ENCODE results near the gene ANKRD29. TPM values are rescaled to one million over a fixed set of nuclear protein-coding genes. Genes with fewer than 3 reads are reported as not detected.

The ANKRD29 gene
- total and polyA plus RNA-seq, 2 of the 4 experiments (the other 2 are of a cell fraction), result 0.18 to 0.31 TPM

DNA sequence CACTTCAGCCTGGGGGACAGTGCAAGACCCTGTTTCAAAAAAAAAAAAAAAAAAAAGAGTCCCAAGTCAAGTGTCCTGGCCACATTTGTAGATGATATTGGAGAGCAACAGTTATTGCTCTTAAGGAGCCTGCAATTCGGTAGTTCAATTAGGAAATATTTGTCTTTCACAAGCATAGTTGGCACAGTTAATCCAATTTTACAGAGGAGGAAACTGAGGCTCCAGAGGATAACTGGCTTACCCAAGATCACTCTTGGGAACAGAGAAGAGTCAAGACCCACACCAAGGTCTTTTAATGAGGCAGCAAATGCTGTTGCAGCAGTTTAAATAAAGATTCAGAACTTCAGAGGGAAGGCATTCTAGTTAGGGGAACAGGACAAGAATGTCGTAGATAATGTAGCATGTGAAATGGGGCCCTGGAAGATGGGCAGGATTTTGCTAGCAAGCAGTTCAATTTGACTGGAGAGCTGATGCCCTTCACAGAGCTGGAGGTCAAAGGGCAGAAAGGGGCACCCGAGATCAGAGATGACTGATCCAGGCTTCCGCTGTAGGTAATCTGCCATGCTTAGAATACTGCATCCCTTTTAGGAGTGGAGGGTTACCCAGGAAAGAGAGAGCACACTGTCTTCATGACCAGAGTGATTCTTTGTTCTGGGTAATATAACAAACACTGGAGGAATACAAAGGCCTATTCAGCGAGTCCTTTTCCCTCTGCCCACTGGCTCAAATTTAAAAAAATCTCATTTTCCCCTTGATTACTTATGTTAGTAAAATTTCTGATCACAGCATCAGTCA lies 79.4 kb downstream of the ANKRD29 start (continued):
- TF ChIP-seq CHD1 (IDR thresholded peaks at IDR 0.05; ENCODE audit: low read depth, low read length) (no peak), NFE2L2 (IDR thresholded peaks at IDR 0.05; ENCODE audit: low read depth, low read length) (no peak)

DNA sequence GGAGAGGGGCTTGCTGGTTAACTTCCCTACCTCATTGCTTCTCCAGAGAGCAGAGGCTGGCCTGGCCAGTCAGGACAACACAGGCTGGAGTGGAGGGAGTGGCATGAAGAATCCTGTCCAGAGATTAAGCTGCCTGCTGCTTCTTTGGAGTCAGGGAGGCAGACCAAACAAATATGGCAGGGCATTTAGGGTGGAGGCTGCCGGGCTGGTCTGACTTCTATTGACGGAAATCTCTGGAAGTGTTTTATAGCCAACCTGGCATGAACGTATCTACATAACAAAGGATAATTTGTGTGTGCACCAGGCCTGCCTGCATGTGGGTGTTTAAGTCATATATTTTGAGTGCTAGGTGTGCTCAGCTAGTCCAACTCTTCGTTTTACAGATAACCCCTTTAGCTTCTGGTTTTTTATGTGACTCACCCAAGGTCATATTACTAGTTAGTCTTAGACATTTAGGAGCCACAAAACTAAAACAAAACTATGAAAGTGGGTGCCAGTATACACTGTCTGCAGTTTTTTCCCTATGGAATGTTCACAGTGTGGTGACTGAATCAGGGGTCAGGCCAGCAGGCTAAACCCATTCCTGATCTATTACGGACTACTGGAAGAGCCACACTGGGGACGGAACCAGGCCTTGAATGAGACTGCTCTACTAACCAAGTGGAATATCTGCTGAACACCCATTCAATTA lies 81.9 kb downstream of the ANKRD29 start:
- in situ Hi-C loops (cut with MboI; ENCODE audit: low sequenced_read_pairs), result no loop called here
- Histone ChIP-seq H3K4me2 (ENCODE audit: low read depth, low read length) (peak overlapping the region; percentile 38; the same call in 1 of the 2 replicates), H3K56ac (ENCODE audit: extremely low read depth, insufficient read depth, low read length) (no peak overlapping the region), H3K9me1 (ENCODE audit: insufficient read depth, low read length) (peaks cover 19% of the 10 kb centered on the region), H4K20me1 (ENCODE audit: insufficient read depth, low read length) (peaks cover 52% of the 10 kb centered on the region), H2AK9ac (replicated peaks; ENCODE audit: low read depth, low read length, poor library complexity) (no peak overlapping the region), H4K8ac (ENCODE audit: low read depth in 2 of 2, low read length in 2 of 2) (peak overlapping the region; percentile 8 to 20; a peak in 2 of 4 replicates), H3K79me1 (ENCODE audit: low read depth in 1 of 2, low read length in 2 of 2) (peaks cover 23 to 58% of the 10 kb centered on the region in 2 experiments), H2AK5ac (ENCODE audit: low read depth, low read length) (peak overlapping the region; percentile 96), H3K9ac (ENCODE audit: low read depth, low read length) (no peak overlapping the region), H2BK5ac (ENCODE audit: low read depth, low read length, poor library complexity, severe bottlenecking) (no peak overlapping the region), H3K14ac (replicated peaks; ENCODE audit: low read depth, low read length) (peak overlapping the region; percentile 16; the same call in 1 of the 2 replicates), H3K4ac (ENCODE audit: low read depth, low read length) (peak overlapping the region; percentile 83), H3K27me3 (ENCODE audit: control insufficient read depth, insufficient read depth, low read length) (peaks cover 5% of the 10 kb centered on the region; the same call in 1 of the 2 replicates), H3K4me1 (ENCODE audit: control insufficient read depth, insufficient read depth, low read length) (peaks cover 7% of the 10 kb centered on the region), H2BK20ac (ENCODE audit: low read depth, low read length) (peak overlapping the region; percentile 54), H3K9me3 (ENCODE audit: control insufficient read depth, insufficient read depth, low read length) (no peaks in the 10 kb centered on the region), H4K5ac (ENCODE audit: low read depth, low read length) (no peak overlapping the region), H2BK120ac (ENCODE audit: low read depth, low read length) (peak overlapping the region; percentile 68), H3K23ac (ENCODE audit: low read depth, low read length) (peak overlapping the region; percentile 44; the same call in 1 of the 2 replicates), H3K36me3 (ENCODE audit: control insufficient read depth, insufficient read depth, low read length) (peaks cover 4% of the 10 kb centered on the region), H2BK15ac (ENCODE audit: low read depth, low read length) (peak overlapping the region; percentile 41; the same call in 1 of the 3 replicates), H3K18ac (ENCODE audit: low read depth, low read length) (peak overlapping the region; percentile 30; the same call in 1 of the 2 replicates), H2AFZ (replicated peaks; ENCODE audit: low read length, poor library complexity) (no peak overlapping the region), H3K4me3 (ENCODE audit: insufficient read depth, low read depth, low read length) (no peak overlapping the region), H3K27ac (ENCODE audit: insufficient read depth, low read length) (no peak overlapping the region; the same call in 1 of the 2 replicates), H4K91ac (ENCODE audit: insufficient read depth, low read depth, low read length) (peak overlapping the region; percentile 88)
- DNase-seq, result peak; percentile 94
- intact Hi-C loops (cut with micrococcal nuclease), result no loop called here
- CTCF ChIA-PET, result interaction anchor here (0.8 to 1.1 kb wide), 2 partner anchors 11 to 82 kb away, joined by 4 to 5 read pairs; no protein-coding TSS in a partner anchor
- POLR2A ChIA-PET (ENCODE audit: unreplicated experiment), result no interaction called here
- dilution Hi-C loops (cut with HindIII; ENCODE audit: low sequenced_read_pairs, unreplicated experiment), result no loop called here
- no TSS peak for BruUV-seq (replicated peaks)
- peak; percentile 94 for ATAC-seq (ENCODE audit: low read depth)
- 0% methylated on average over 1 of the region's 6 CpGs; no CpG with 5 or more reads in 1 of the 2 experiments for WGBS, 2 experiments (ENCODE audit: extremely low coverage in 2 of 2, insufficient read length in 1 of 2)
- peak; percentile 69 for TF ChIP-seq BHLHE40 (IDR thresholded peaks at IDR 0.05; ENCODE audit: low read depth, low read length)
- no peak for TF ChIP-seq MXI1 (IDR thresholded peaks at IDR 0.05; ENCODE audit: borderline replicate concordance, low read depth, low read length)
- TF ChIP-seq FOS (IDR thresholded peaks at IDR 0.05; ENCODE audit: low read depth, low read length), result peak; percentile 93
- TF ChIP-seq CEBPB (IDR thresholded peaks at IDR 0.05; ENCODE audit: low read depth, low read length), result no peak
- TF ChIP-seq MAZ (IDR thresholded peaks at IDR 0.05; ENCODE audit: borderline replicate concordance, low read depth, low read length), result peak; percentile 24; the same call in 1 of the 2 replicates
- TF ChIP-seq RAD21 (IDR thresholded peaks at IDR 0.05; ENCODE audit: low read length), result no peak
- TF ChIP-seq, protein P1, sequence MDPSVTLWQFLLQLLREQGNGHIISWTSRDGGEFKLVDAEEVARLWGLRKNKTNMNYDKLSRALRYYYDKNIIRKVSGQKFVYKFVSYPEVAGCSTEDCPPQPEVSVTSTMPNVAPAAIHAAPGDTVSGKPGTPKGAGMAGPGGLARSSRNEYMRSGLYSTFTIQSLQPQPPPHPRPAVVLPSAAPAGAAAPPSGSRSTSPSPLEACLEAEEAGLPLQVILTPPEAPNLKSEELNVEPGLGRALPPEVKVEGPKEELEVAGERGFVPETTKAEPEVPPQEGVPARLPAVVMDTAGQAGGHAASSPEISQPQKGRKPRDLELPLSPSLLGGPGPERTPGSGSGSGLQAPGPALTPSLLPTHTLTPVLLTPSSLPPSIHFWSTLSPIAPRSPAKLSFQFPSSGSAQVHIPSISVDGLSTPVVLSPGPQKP (IDR thresholded peaks at IDR 0.05; ENCODE audit: borderline replicate concordance, low read depth, low read length), result no peak
- no peak for TF ChIP-seq SMC3 (IDR thresholded peaks at IDR 0.05; ENCODE audit: low read depth, low read length)
- TF ChIP-seq, protein P2, sequence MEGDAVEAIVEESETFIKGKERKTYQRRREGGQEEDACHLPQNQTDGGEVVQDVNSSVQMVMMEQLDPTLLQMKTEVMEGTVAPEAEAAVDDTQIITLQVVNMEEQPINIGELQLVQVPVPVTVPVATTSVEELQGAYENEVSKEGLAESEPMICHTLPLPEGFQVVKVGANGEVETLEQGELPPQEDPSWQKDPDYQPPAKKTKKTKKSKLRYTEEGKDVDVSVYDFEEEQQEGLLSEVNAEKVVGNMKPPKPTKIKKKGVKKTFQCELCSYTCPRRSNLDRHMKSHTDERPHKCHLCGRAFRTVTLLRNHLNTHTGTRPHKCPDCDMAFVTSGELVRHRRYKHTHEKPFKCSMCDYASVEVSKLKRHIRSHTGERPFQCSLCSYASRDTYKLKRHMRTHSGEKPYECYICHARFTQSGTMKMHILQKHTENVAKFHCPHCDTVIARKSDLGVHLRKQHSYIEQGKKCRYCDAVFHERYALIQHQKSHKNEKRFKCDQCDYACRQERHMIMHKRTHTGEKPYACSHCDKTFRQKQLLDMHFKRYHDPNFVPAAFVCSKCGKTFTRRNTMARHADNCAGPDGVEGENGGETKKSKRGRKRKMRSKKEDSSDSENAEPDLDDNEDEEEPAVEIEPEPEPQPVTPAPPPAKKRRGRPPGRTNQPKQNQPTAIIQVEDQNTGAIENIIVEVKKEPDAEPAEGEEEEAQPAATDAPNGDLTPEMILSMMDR (conservative IDR thresholded peaks at IDR 0.05; ENCODE audit: low read depth, low read length), result no peak

Measured in IMR-90 (cell line).